Measurements from ENCODE around the gene IZUMO1. TPM values are rescaled to one million over a fixed set of nuclear protein-coding genes. Genes with fewer than 3 reads are reported as not detected.

The IZUMO1 gene
- total RNA-seq, 2 experiments from 2014 or later, result 0.10 TPM; not detected in 1

DNA sequence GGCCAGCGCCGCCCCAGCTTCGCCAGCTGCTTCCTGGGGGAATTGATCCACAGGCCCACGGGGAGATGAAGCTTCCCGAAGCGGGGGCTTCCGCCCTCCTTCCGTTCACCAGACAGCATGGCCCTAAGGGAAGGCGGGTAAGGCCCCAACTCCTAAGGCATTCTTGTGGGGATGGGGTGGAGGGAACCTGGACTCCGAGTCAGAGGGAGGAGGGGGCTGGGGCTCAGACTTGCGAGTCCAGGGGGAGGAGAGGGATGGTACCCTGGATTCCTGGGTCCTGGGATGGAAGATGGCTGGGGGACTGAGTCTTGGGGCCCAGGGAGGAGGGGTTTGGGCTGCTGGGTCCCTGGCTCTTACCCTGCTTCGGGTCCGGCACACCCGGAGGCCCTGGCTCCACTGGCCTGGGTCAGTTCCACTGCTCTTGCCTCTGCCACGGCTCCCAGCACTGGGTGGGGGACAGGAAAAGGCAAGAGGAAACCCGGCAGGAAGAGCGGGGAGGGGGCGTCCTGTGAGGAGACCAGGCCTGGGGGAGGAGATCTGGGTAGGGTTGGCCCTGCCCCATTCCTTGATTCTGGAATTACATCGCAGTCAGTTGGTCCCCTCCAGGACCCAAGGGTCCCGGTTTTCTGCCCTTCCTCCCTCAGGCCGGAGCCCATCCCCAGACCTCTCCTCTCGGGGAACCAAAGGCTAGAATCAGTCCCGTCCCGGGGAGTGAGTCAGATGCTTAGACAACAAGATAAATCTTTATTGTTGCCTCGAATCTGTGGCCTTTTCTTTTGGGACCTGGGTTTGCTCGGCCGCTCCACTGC lies 6.3 kb downstream of the IZUMO1 start, which contains the start of gene RASIP1:
Gene RASIP1 (minus strand): TSS at position 447 of the 809 bp plus-strand sequence. CDS start 328 bp downstream, at position 119.
- H3K9me3 Mint-ChIP-seq, result no peaks in the 10 kb centered on the region
- H3K27ac Mint-ChIP-seq, result no peak within 1 kb of the TSS
- H3K27me3 Mint-ChIP-seq, result peaks cover 17% of the 10 kb centered on the region
- DNase-seq, result no peak
- no peak within 1 kb of the TSS for H3K4me3 Mint-ChIP-seq
- peaks cover 34% of the 10 kb centered on the region for H3K4me1 Mint-ChIP-seq
- CTCF ChIA-PET, result interaction anchor here (1.9 kb wide), 1 partner anchor 24 kb away, joined by 4 read pairs; no protein-coding TSS in a partner anchor
- no peaks in the 10 kb centered on the region for H3K36me3 Mint-ChIP-seq (ENCODE audit: low read depth)
- POLR2A ChIA-PET, result interaction anchor here (0.5 kb wide), 1 partner anchor 46 kb away, joined by 4 read pairs; no protein-coding TSS in a partner anchor

DNA sequence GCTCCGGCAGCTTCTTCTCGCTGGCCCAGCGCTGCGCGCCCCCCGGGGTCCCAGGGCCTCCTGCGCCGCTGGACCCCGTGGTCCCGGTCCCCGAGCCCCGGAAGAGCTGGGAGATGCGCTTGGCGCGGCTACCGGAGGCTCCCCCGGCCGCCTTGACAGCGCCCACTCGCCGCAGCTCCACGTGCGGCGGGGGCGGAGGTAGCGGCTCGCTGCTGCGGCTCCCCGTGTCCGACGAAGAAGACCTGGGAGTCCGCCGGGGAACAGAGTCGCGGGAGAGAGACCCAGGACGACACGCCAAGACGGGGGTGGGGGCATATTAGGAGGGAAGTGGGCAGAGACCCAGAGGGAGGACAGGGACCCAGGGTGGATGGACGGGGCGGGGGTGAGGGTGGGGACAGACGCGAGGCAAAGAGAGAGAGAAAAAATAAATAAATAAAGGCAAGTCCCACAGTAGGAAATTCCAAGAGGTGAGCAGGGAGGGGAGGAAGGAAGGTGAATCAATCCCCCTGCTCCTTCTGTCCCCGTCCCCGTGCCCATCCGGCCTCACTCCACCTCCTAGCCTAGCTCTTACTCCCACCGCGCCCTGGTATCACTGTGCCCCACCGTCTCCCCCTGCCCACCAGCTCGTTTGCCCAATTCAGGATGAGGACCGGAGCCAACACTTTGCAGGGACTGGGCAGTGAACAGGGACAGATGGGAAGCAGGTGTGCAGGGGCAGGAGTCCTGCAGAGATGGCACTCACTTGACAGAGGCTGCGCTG lies 7.1 kb downstream of the IZUMO1 start:
- Mint-ChIP-seq H3K9me3 (no peaks in the 10 kb centered on the region), H3K4me3 (no peak overlapping the region), H3K4me1 (peaks cover 34% of the 10 kb centered on the region), H3K27me3 (peaks cover 17% of the 10 kb centered on the region), H3K36me3 (ENCODE audit: low read depth) (no peaks in the 10 kb centered on the region), H3K27ac (no peak overlapping the region)
- no peak for DNase-seq
- ChIA-PET CTCF (interaction anchor here (0.8 to 2.1 kb wide), 12 partner anchors 8 to 94 kb away, joined by 3 to 9 read pairs (median 4); partner anchors contain the start of genes CA11 and IZUMO1), POLR2A (no interaction called here)

- H3K27ac Mint-ChIP-seq, result peak overlapping the region; percentile 31
- no peaks in the 10 kb centered on the region for H3K36me3 Mint-ChIP-seq (ENCODE audit: low read depth)
- ChIA-PET CTCF (interaction anchor here (0.6 to 2.1 kb wide), 13 partner anchors 9 to 130 kb away, joined by 3 to 9 read pairs (median 4); partner anchors contain the start of genes CA11 and IZUMO1), POLR2A (no interaction called here)
- peaks cover 34% of the 10 kb centered on the region for H3K4me1 Mint-ChIP-seq
- peak overlapping the region; percentile 48 for H3K4me3 Mint-ChIP-seq
- H3K27me3 Mint-ChIP-seq, result peaks cover 17% of the 10 kb centered on the region
- no peaks in the 10 kb centered on the region for H3K9me3 Mint-ChIP-seq
- DNase-seq, result peak; percentile 91
These were observed 7.9 kb downstream of the IZUMO1 start for GRCh38 chr19:48738557-48739403.

- Mint-ChIP-seq H3K27ac (no peak overlapping the region), H3K9me3 (no peaks in the 10 kb centered on the region), H3K36me3 (ENCODE audit: low read depth) (no peaks in the 10 kb centered on the region), H3K4me3 (no peak overlapping the region), H3K4me1 (peaks cover 34% of the 10 kb centered on the region), H3K27me3 (peaks cover 14% of the 10 kb centered on the region)
- POLR2A ChIA-PET, result no interaction called here
- DNase-seq, result no peak
- CTCF ChIA-PET, result interaction anchor here (1.4 to 2.1 kb wide), 3 partner anchors 12 to 24 kb away, joined by 3 to 6 read pairs (median 4); no protein-coding TSS in a partner anchor
These were observed 9.2 kb downstream of the IZUMO1 start for GRCh38 chr19:48737360-48737998.

DNA sequence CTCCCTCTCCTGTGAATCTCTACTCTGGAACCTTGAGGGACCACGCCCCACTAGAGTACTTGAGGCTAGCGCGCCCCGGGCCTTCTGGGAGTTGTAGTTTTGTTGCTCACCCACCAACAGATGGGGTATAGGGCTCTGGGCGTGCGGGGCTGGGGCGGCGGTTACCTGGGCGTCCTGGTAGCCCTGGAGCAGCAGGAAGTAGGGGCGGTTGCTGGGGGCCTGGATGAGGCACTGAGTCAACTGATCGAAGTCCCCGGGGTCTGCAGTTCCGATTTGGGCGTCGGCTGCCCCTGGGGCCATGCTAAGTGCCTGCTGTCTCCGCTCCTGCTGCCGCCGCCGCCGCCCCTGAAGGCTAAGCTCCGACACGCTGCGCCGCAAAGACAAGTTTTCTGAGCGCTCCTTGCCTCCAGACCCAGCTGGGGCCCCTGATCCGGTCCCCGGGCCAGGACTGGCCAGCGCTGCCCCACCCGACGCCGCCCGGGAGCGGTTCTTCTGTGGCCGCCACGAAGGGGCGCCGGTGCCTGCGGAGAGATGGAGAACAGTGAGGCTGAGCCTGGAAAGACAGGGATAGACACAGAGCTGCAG lies 11.6 kb downstream of the IZUMO1 start:
- H3K9me3 Mint-ChIP-seq, result no peaks in the 10 kb centered on the region
- DNase-seq, result no peak
- H3K27me3 Mint-ChIP-seq, result peaks cover 4% of the 10 kb centered on the region
- ChIA-PET CTCF (interaction anchor here (0.6 kb wide), 1 partner anchor 258 kb away, joined by 4 read pairs; no protein-coding TSS in a partner anchor), POLR2A (no interaction called here)
- H3K4me3 Mint-ChIP-seq, result no peak overlapping the region
- peaks cover 5% of the 10 kb centered on the region for H3K36me3 Mint-ChIP-seq (ENCODE audit: low read depth)
- H3K27ac Mint-ChIP-seq, result no peak overlapping the region
- peaks cover 18% of the 10 kb centered on the region for H3K4me1 Mint-ChIP-seq

DNA sequence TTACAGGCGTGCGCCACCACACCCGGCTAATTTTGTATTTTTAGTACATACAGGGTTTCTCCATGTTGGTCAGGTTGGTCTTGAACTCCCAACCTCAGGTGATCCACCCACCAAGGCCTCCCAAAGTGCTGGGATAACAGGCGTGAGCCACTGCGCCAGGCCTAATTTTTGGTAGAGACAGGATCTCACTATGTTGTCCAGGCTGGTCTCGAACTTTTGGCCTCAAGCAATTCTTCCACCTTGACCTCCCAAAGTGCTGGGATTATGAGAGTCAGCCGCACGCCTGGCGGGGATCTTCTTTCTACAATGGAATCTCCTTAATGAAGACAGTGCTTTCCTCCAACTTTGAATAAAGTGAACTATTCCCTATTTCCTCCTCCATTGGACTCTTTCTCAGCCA lies 12.1 kb downstream of the IZUMO1 start:
- POLR2A ChIA-PET, result no interaction called here

DNA sequence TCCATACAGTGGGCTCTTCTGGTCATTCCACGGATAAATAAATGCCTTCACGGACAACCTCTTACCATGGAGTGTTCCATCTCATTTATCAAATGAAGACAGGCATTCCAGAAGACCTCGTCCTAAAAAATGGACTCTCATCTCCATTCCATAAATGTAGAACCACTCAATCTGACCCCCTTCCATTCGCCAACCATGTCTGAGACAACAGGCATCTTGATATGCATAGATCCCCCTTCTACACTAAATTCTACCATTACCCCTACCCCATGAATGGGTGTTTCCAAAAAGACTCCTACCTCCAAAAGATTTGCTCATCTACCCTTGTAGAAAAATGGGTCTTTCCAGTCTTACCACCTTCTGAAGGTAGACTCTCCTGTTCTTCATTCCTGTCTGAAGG lies 15.3 kb downstream of the IZUMO1 start:
- ChIA-PET POLR2A (no interaction called here), CTCF (interaction anchor here (0.6 kb wide), 1 partner anchor 1506 kb away, joined by 4 read pairs; no protein-coding TSS in a partner anchor)
- H3K36me3 Mint-ChIP-seq (ENCODE audit: low read depth), result peaks cover 16% of the 10 kb centered on the region
- H3K4me1 Mint-ChIP-seq, result peaks cover 7% of the 10 kb centered on the region
- H3K9me3 Mint-ChIP-seq, result peaks cover 3% of the 10 kb centered on the region
- H3K27ac Mint-ChIP-seq, result no peak overlapping the region
- DNase-seq, result no peak
- no peaks in the 10 kb centered on the region for H3K27me3 Mint-ChIP-seq
- H3K4me3 Mint-ChIP-seq, result no peak overlapping the region

More for the DNA sequence above, 12.1 kb downstream of the IZUMO1 start:
- H3K27ac Mint-ChIP-seq, result no peak overlapping the region
- H3K36me3 Mint-ChIP-seq (ENCODE audit: low read depth), result peaks cover 5% of the 10 kb centered on the region
- no peaks in the 10 kb centered on the region for H3K9me3 Mint-ChIP-seq
- no peak for DNase-seq
- CTCF ChIA-PET, result no interaction called here
- no peaks in the 10 kb centered on the region for H3K27me3 Mint-ChIP-seq
- H3K4me3 Mint-ChIP-seq, result no peak overlapping the region
- H3K4me1 Mint-ChIP-seq, result peaks cover 14% of the 10 kb centered on the region

- CTCF ChIA-PET, result no interaction called here
- DNase-seq, result no peak
- Mint-ChIP-seq H3K9me3 (peaks cover 17% of the 10 kb centered on the region), H3K27me3 (no peaks in the 10 kb centered on the region), H3K27ac (no peak overlapping the region), H3K36me3 (ENCODE audit: low read depth) (peaks cover 30% of the 10 kb centered on the region), H3K4me3 (no peak overlapping the region), H3K4me1 (peaks cover 24% of the 10 kb centered on the region)
- POLR2A ChIA-PET, result no interaction called here
These were observed 17.6 kb downstream of the IZUMO1 start for GRCh38 chr19:48728911-48729664.

DNA sequence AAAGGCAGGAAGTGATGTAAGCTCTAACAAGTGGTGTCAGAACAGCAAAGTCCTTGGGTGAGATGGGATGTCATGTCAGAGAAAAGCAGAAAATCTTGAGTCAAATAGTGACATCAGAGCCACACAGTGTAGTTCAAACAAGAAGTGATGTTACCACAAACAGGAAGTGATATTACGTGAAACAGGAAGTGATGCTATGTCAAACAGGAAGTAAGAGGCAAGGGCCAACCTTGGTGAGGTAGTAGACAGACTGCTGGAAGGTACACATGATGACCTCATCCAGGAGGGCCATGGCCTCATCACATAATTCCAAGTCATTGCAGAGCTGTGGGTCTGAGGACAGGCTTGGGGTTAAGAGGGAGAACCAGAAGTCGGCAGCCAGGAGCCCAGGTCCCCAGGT lies 20.2 kb downstream of the IZUMO1 start:
- Mint-ChIP-seq H3K36me3 (ENCODE audit: low read depth) (peaks cover 30% of the 10 kb centered on the region), H3K4me3 (peak overlapping the region; percentile 26), H3K27me3 (no peaks in the 10 kb centered on the region), H3K4me1 (peaks cover 27% of the 10 kb centered on the region), H3K27ac (peak overlapping the region; percentile 96), H3K9me3 (peaks cover 17% of the 10 kb centered on the region)
- ChIA-PET CTCF (interaction anchor here (0.6 to 2.3 kb wide), 4 partner anchors 9 to 90 kb away, joined by 3 to 8 read pairs (median 6); no protein-coding TSS in a partner anchor), POLR2A (no interaction called here)
- DNase-seq, result peak; percentile 57

DNA sequence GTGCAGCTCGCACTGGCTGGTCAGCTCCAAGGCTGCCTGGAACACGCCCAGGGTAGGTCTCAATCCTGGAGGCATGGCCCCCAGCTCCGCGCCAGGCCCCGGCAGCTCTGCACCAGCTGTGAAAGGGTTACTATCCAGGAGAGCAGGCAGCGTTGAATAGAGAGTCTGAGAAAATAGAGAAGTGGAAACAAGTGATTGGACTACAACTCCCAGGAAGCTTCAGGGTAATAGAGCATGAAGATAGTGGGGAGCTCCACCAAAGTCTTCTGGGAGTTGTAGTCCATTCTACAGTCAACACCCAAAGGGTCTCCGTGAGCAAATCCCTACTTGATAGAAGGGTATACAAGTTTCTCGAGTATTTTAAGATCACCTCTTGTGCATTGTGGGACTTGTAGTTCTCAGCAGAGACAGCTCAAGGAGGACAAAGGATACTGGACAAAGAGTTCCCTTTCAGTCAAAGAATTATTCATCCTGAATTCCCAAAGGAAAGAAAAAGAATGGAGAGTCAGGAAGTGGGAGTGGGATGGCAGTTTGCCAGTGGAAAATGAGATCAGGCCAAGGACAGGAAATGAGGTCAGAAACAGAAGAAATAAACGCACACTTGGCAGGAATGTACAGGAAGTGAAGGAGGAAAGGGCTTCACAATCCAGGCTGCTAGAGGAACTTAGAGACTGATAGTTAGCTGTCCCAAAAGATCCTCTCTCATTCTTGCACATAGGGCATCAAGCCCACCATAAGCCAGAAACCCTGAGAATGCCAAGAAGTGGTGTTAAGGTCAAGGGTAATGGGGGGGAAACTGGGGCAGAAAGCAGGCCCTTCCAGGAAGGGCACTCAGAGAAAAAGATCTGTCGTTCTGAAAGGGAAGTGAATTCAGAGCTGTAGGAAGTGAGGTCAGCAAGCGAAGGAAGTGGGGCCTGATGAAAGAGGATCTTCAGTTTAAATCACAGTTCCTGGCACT lies 21.6 kb downstream of the IZUMO1 start:
- Mint-ChIP-seq H3K27me3 (no peaks in the 10 kb centered on the region), H3K9me3 (peaks cover 17% of the 10 kb centered on the region), H3K4me1 (peaks cover 39% of the 10 kb centered on the region), H3K27ac (peak overlapping the region; percentile 85), H3K4me3 (no peak overlapping the region), H3K36me3 (ENCODE audit: low read depth) (peaks cover 25% of the 10 kb centered on the region)
- peak; percentile 52 for DNase-seq
- CTCF ChIA-PET, result interaction anchor here (0.6 to 2.3 kb wide), 11 partner anchors 8 to 1637 kb away, joined by 3 to 8 read pairs (median 4); partner anchors contain the start of genes GYS1 and RUVBL2
- POLR2A ChIA-PET, result no interaction called here

All from activated CD4-positive, alpha-beta T cell treated with anti-CD3 and anti-CD28 coated beads, Interleukin-2, amount 10 ng/mL, durations not matched to agents 7 days and 5 days (primary cell).